HFFc6 (cell line): ENCODE results near the gene DNAH1. TPM values are rescaled to one million over a fixed set of nuclear protein-coding genes. Genes with fewer than 3 reads are reported as not detected.

Experiments used
- DNase-seq: peaks from one replicate; pipeline ENCODE4 v3.0.0-alpha.2; 2018
- H3K27ac Mint-ChIP-seq: 2 replicates; pipeline ENCODE4 v1.8.0; 2020; ENCODE audit warnings: mild to moderate bottlenecking, mixed read lengths
- H3K27me3 Mint-ChIP-seq: 2 replicates; pipeline ENCODE4 v1.8.0; 2021; ENCODE audit warnings: mild to moderate bottlenecking, moderate library complexity, mixed read lengths; ENCODE audit not compliant: insufficient read depth
- H3K36me3 Mint-ChIP-seq: 2 replicates; pipeline ENCODE4 v1.8.0; 2021; ENCODE audit warnings: low read depth, mixed read lengths
- H3K4me1 Mint-ChIP-seq: 2 replicates; pipeline ENCODE4 v1.8.0; 2020; ENCODE audit warnings: low read depth, mixed read lengths
- H3K4me3 Mint-ChIP-seq: 2 replicates; pipeline ENCODE4 v1.8.0; 2020; ENCODE audit warnings: mild to moderate bottlenecking, moderate library complexity, mixed read lengths
- H3K9me3 Mint-ChIP-seq: 2 replicates; pipeline ENCODE4 v1.8.0; 2020; ENCODE audit warnings: mild to moderate bottlenecking, mixed read lengths
- total RNA-seq, 6 experiments: library from RNA; stranded (reverse); fragmentation: NEBNext Ultra II Directional; extraction: Animal tissue kit (Norgen Biotek cat#: 25700); gene quantifications; 2 replicates in 1 of 6; 3 replicates in 5 of 6; pipeline ENCODE4 v1.2.3, GENCODE V29; 2021
- TF ChIP-seq, protein P1 (sequence below): fragments of 200-600 bp; sonication (generic); IDR thresholded peaks from 2 replicates; pipeline ENCODE4 v1.5.0; 2021; ENCODE audit warnings: antibody characterized with exemption, mild to moderate bottlenecking

The DNAH1 gene
- total RNA-seq, 6 experiments from 2014 or later, result 1.4 to 2.1 (median 1.8) TPM

- Mint-ChIP-seq H3K4me3 (no peak overlapping the region), H3K4me1 (peaks cover 21% of the 10 kb centered on the region), H3K27me3 (peaks cover 4% of the 10 kb centered on the region), H3K27ac (no peak overlapping the region), H3K36me3 (peaks cover 6% of the 10 kb centered on the region), H3K9me3 (no peaks in the 10 kb centered on the region)
- TF ChIP-seq, protein P1, sequence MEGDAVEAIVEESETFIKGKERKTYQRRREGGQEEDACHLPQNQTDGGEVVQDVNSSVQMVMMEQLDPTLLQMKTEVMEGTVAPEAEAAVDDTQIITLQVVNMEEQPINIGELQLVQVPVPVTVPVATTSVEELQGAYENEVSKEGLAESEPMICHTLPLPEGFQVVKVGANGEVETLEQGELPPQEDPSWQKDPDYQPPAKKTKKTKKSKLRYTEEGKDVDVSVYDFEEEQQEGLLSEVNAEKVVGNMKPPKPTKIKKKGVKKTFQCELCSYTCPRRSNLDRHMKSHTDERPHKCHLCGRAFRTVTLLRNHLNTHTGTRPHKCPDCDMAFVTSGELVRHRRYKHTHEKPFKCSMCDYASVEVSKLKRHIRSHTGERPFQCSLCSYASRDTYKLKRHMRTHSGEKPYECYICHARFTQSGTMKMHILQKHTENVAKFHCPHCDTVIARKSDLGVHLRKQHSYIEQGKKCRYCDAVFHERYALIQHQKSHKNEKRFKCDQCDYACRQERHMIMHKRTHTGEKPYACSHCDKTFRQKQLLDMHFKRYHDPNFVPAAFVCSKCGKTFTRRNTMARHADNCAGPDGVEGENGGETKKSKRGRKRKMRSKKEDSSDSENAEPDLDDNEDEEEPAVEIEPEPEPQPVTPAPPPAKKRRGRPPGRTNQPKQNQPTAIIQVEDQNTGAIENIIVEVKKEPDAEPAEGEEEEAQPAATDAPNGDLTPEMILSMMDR, result peak; percentile 50
- DNase-seq, result no peak
Measured at GRCh38 chr3:52289747-52290595, 26.1 kb upstream of the DNAH1 start.

DNA sequence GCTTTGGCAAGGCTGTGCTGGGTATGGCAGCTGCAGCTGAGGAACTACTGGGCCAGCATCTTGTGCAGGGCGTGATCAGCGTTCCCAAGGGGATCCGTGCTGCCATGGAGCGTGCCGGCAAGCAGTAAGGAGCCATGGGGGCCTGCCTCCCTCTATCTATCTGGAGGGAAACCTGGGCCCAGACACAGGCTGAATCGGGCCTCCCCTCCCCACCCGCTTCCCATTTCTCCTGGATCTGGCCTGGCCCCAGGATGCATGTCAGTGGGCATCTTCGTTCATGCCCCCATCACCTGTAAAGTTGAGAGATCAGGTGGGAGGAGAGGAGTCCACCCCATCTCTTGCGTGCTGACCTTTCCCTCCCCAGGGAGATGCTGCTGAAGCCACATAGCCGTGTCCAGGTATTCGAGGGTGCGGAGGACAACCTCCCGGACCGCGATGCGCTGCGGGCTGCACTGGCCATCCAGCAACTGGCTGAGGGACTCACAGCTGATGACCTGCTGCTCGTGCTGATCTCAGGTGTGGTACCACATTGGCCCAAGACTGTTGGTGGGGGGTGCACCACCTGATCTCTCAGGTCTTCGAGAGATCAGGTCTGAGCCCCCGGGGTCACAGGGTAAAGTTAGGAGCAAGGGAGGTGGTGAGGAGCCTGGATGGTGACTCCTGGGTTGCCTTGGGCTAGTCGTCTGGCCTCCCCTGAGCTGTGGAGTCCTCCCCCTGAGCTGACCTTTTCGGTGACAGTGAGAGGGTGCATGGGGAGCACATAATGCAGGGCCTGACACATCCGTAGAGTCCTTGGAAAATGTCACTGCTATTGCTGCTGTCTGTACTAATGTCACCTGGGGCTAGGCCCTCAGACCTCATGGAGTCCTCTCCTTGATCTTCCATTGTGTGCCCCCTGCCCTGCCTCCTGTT is 25.3 kb upstream of the DNAH1 start:
- H3K4me3 Mint-ChIP-seq, result no peak overlapping the region
- H3K36me3 Mint-ChIP-seq, result peaks cover 6% of the 10 kb centered on the region
- H3K9me3 Mint-ChIP-seq, result no peaks in the 10 kb centered on the region
- peaks cover 4% of the 10 kb centered on the region for H3K27me3 Mint-ChIP-seq
- DNase-seq, result no peak
- H3K4me1 Mint-ChIP-seq, result peaks cover 21% of the 10 kb centered on the region
- H3K27ac Mint-ChIP-seq, result no peak overlapping the region
- TF ChIP-seq, protein P1, result no peak

DNA sequence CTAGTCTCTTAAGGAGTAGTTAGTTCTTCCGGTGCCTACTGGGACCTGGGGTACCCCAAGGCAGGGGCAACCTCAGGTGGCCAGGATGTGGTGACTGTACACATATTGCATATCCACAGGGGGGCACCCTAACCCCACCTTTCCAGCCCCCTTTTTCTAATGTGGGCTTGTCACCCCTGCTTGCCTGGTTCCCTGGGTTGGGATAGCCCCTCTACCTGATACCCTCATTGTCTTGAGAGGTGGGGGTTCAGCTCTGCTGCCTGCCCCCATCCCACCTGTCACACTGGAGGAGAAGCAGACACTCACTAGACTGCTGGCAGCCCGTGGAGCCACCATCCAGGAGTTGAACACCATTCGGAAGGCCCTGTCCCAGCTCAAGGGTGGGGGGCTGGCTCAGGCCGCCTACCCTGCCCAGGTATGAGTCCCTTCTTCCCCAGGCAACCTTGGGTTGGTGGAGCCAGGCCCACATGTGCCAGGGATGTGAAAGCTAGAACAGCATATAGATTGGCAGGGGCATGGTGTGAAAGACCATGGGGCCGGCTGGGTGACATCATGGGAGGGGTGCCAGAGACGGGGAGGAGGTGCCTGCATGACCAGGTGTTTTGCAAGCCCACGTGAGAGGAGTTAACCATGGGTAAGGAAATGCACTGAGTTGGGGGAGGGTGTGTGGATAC is 24.5 kb upstream of the DNAH1 start:
- Mint-ChIP-seq H3K36me3 (peaks cover 5% of the 10 kb centered on the region), H3K4me3 (no peak overlapping the region)
- TF ChIP-seq, protein P1, result peak; percentile 78

GRCh38 chr3:52292247-52293065 is 23.7 kb upstream of the DNAH1 start:
- H3K4me1 Mint-ChIP-seq, result peaks cover 14% of the 10 kb centered on the region
- no peak overlapping the region for H3K27ac Mint-ChIP-seq
- H3K4me3 Mint-ChIP-seq, result no peak overlapping the region
- H3K9me3 Mint-ChIP-seq, result no peaks in the 10 kb centered on the region
- TF ChIP-seq, protein P1, result no peak
- no peak for DNase-seq
- H3K36me3 Mint-ChIP-seq, result no peaks in the 10 kb centered on the region
- peaks cover 4% of the 10 kb centered on the region for H3K27me3 Mint-ChIP-seq

More for the DNA sequence above, 24.5 kb upstream of the DNAH1 start:
- no peak for DNase-seq
- H3K4me1 Mint-ChIP-seq, result peaks cover 19% of the 10 kb centered on the region
- H3K9me3 Mint-ChIP-seq, result no peaks in the 10 kb centered on the region
- H3K27ac Mint-ChIP-seq, result no peak overlapping the region
- H3K27me3 Mint-ChIP-seq, result peaks cover 4% of the 10 kb centered on the region
